Choroid plexus epithelial cell (primary cell): ENCODE results near the gene PAGE4.

ENCODE experiments used
- DNase-seq: peaks from one replicate; pipeline ENCODE4 v3.0.0-alpha.2; 2010; ENCODE audit warnings: low read depth
- H3K4me3 ChIP-seq: 2 replicates; pipeline ENCODE4 v1.5.1; 2011; ENCODE audit warnings: low read depth, mild to moderate bottlenecking, control low read depth, low read length, moderate library complexity
- CTCF ChIP-seq: conservative IDR thresholded peaks from 2 replicates; pipeline ENCODE4 v1.5.1; 2011; ENCODE audit warnings: low read depth, mild to moderate bottlenecking, control low read depth, inconsistent platforms, low read length, moderate library complexity

PAGE4 gene

GRCh38 chrX:49862093-49862492 is 33.0 kb downstream of the PAGE4 start:
- DNase-seq, result no peak
- no peak overlapping the region for H3K4me3 ChIP-seq
- TF ChIP-seq CTCF, result no peak

DNA sequence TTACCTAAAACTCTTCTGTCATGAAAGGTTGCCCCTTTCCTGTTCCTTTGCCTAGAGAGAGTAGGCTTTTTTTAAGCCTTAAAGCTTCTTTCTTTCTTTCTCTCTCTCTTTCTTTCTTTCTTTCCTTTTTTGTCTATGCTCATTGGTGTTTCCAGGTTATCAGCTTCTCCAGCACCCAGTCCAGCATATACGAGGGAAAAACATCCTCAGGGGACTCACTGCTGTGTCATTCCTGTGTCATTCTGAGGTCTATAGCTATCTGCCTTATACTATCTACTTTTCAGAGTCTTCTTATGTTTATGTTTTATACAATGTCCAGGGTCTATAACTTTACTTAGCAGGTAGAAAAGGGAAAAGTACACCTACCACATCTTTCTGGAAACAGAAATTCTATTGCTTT is 39.6 kb downstream of the PAGE4 start:
- DNase-seq, result no peak
- TF ChIP-seq CTCF, result no peak
- no peak overlapping the region for H3K4me3 ChIP-seq

DNA sequence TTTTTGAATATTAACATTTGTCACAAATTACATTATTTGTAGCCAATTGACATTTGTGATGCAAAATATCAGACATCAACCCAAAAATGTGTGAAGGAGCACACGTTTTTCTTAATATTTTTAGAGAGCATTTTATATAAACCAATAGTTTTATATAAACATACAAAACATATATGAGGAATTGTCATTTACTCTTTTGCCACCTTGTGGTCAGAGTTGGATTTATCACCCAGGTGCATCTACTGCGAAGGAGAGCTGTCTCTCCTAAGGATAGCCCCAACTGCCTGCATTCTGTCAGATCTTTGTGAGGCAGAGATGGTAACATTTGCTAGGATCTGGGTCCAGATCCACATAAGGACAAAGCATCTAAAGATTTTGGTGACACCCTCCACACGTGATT is 47.6 kb downstream of the PAGE4 start:
- peak; percentile 50 for TF ChIP-seq CTCF
- DNase-seq, result peak; percentile 47

GRCh38 chrX:49877397-49878101 is 48.4 kb downstream of the PAGE4 start:
- no peak overlapping the region for H3K4me3 ChIP-seq
- TF ChIP-seq CTCF, result no peak
- no peak for DNase-seq

More for the DNA sequence above, 47.6 kb downstream of the PAGE4 start:
- no peak overlapping the region for H3K4me3 ChIP-seq

DNA sequence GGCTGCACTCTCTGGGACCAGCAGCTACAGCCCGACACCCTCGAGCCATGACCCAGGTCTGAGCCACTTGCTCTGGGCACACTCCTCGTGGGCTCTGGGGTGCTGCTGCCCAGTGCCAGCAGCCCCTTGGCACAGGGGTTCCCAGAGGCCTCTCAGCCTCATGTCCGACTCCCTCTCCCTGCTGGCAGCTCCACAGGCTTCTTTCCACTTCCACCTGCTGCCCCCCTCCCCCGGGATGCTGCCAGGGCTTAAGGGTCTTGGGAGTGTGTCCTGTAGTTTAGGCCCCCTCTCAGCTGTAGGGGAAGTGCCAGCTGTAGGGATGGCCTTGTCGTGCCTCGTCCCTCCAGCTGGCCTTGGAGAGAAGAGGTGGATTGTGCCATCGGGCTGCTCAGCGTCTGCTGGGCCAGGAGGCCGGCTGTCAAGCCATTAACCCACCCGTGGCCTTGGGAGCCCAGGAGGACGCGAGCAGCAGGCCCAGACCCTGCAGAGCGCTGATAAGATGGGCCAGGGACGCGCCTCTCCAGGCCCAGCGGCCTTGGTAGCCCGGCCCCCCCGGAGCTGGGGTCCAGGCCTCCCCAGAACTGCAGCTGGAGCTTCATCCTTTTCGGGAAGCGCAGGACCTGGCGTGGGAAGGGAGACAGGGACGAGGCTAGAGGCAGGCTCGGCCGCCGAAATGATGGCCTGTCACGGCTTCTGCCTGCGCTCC is 49.2 kb downstream of the PAGE4 start:
- peak overlapping the region; percentile 65 for H3K4me3 ChIP-seq
- peak; percentile 1 for DNase-seq
- no peak for TF ChIP-seq CTCF

GRCh38 chrX:49878834-49879655 is 49.9 kb downstream of the PAGE4 start, which contains the start of gene USP27X:
TSS of gene USP27X (plus strand) at chrX:49879484. CDS start at chrX:49880308, 824 bp downstream.
- TF ChIP-seq CTCF, result peak; percentile 66
- DNase-seq, result peak; percentile 83
- H3K4me3 ChIP-seq, result peak within 1 kb of the TSS; percentile 65
